ENCODE results near the gene UBAP1L.
A peak's percentile ranks its signal among the peaks of the same experiment; 100 is the strongest.
"Not testable (repeated sequence)": the region's sequence is repeated elsewhere in the genome, so short reads cannot be mapped to it uniquely, and the experiment has no call there.

UBAP1L gene

GRCh38 chr15:65115086-65115485, at the start of gene UBAP1L:
Gene UBAP1L (minus strand): TSS chr15:65115200. CDS start chr15:65106215, 8,985 bp downstream.
- DNase-seq (ENCODE audit: low spot score) = no peak

GRCh38 chr15:65164139-65164538, 49.1 kb upstream of the UBAP1L start:
- no peak for DNase-seq (ENCODE audit: low spot score)

GRCh38 chr15:65163041-65163440, 48.0 kb upstream of the UBAP1L start:
- no peak for DNase-seq (ENCODE audit: low spot score)

GRCh38 chr15:65156692-65157091, 41.7 kb upstream of the UBAP1L start:
- DNase-seq (ENCODE audit: low spot score) = no peak

- no peak for DNase-seq (ENCODE audit: low spot score)
Observed at GRCh38 chr15:65154720-65155119, 39.7 kb upstream of the UBAP1L start.

- DNase-seq (ENCODE audit: low spot score) = no peak
Observed at GRCh38 chr15:65147902-65148301, 32.9 kb upstream of the UBAP1L start.

- no peak for DNase-seq (ENCODE audit: low spot score)
Observed at GRCh38 chr15:65146438-65146837, 31.4 kb upstream of the UBAP1L start.

- DNase-seq (ENCODE audit: low spot score) = not testable (repeated sequence)
Observed at GRCh38 chr15:65138631-65139030, 23.6 kb upstream of the UBAP1L start.

GRCh38 chr15:65137893-65138292, 22.9 kb upstream of the UBAP1L start:
- not testable (repeated sequence) for DNase-seq (ENCODE audit: low spot score)

- DNase-seq (ENCODE audit: low spot score) = not testable (repeated sequence)
Observed at GRCh38 chr15:65137089-65137488, 22.1 kb upstream of the UBAP1L start.

- DNase-seq (ENCODE audit: low spot score) = no peak
Observed at GRCh38 chr15:65134538-65134937, 19.5 kb upstream of the UBAP1L start.

GRCh38 chr15:65133548-65134200, 18.7 kb upstream of the UBAP1L start, which contains the start of gene PDCD7:
Gene PDCD7 (minus strand): TSS chr15:65133808. CDS start chr15:65133781, 27 bp downstream.
- DNase-seq (ENCODE audit: low spot score) = peak; percentile 97

- peak; percentile 39 for DNase-seq (ENCODE audit: low spot score)
Observed at GRCh38 chr15:65132878-65133547, 18.0 kb upstream of the UBAP1L start.

- DNase-seq (ENCODE audit: low spot score) = peak; percentile 26
Observed at GRCh38 chr15:65130941-65131340, 15.9 kb upstream of the UBAP1L start.

GRCh38 chr15:65115542-65115941, 542 bp upstream of the UBAP1L start:
- DNase-seq (ENCODE audit: low spot score) = no peak

GRCh38 chr15:65110676-65111292, 4.2 kb downstream of the UBAP1L start:
- DNase-seq (ENCODE audit: low spot score) = no peak

- DNase-seq (ENCODE audit: low spot score) = no peak
Observed at GRCh38 chr15:65106011-65106590, 8.9 kb downstream of the UBAP1L start.

GRCh38 chr15:65105038-65105437, 10.0 kb downstream of the UBAP1L start:
- DNase-seq (ENCODE audit: low spot score) = no peak

GRCh38 chr15:65102912-65103311, 12.1 kb downstream of the UBAP1L start:
- DNase-seq (ENCODE audit: low spot score) = no peak

- DNase-seq (ENCODE audit: low spot score) = no peak
Observed at GRCh38 chr15:65101891-65102708, 12.9 kb downstream of the UBAP1L start.

- peak; percentile 59 for DNase-seq (ENCODE audit: low spot score)
Observed at GRCh38 chr15:65101411-65101890, 13.5 kb downstream of the UBAP1L start.

GRCh38 chr15:65100442-65100841, 14.6 kb downstream of the UBAP1L start:
- DNase-seq (ENCODE audit: low spot score) = no peak
